ENCODE measurements around the gene KCNA2. TPM values are rescaled to one million over a fixed set of nuclear protein-coding genes. Genes with fewer than 3 reads are reported as not detected.
A peak's percentile ranks its signal among the peaks of the same experiment; 100 is the strongest.

Gene KCNA2
- total RNA-seq (1 to 10 TPM; 1.0 to 1.8 TPM), polyA plus RNA-seq (under 1 TPM; 0.13 to 0.69 TPM)
- long read RNA-seq, donor 1, result 0 reads
- long read RNA-seq, donor 2, result 0 reads

DNA sequence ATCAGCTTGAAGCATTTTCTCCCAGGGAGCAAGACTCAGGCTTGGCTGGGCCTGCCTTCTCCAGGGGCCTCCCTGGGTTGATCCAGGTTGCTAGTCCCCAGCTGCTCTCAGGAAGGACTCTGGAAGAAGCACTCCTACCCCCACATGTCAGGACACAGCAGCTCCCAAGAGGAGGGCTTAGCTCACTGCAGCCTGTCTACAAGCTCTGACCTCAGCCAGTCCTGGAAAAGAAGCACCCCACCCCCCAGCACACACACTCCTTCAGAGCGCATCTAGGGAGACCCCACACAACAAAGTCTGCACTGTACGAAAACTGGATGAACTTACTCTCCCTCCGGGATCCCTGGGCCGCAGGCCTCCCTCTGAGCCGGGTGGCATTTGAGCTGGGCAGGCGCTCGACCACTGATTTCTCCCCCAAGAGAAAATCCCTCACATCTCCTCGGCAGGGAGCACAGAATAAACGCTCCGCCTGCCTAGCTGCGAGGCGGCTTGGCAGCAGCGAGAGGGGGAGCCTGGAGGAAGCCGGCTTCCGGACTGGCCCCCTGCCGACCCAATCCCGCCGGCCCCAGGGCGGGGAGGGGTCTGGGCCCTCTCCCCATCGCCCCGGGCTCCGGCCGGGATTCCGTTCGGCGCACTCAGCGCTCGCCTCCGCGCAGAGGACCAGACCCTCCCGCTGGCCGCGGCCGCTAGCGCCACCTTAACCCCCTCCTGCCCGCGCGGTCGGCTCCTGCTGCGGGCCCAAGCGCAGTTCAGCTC, at the start of gene KCNA2:
KCNA2 (minus strand) TSS at position 458 of the 756 bp plus-strand sequence. CDS start 1,576 bp downstream, outside the sequence.
- Histone ChIP-seq H3K4me3 (ENCODE audit: low read length in 2 of 2) (peak within 1 kb of the TSS; percentile 12 to 53), H3K4me1 (ENCODE audit: control insufficient read depth in 1 of 2, insufficient read depth in 2 of 2, low read length in 2 of 2) (no peaks in the 10 kb centered on the region), H3K27me3 (ENCODE audit: control insufficient read depth in 1 of 2, insufficient read depth in 2 of 2, low read length in 1 of 2) (no peaks in the 10 kb centered on the region), H3K27ac (ENCODE audit: low read depth in 1 of 2, low read length in 2 of 2) (peak within 1 kb of the TSS in 1 of 2 donors; percentile 46), H3K9me3 (ENCODE audit: control insufficient read depth, low read length) (no peaks in the 10 kb centered on the region), H3K36me3 (ENCODE audit: control insufficient read depth in 1 of 2, insufficient read depth in 2 of 2, low read length in 1 of 2) (no peaks in the 10 kb centered on the region)
- DNase-seq (peak in 1 of 2 donors; percentile 85), ATAC-seq (ENCODE audit: low FRiP score) (peak; percentile 80)
- 1% methylated on average over 32 to 41 of the region's 41 CpGs for WGBS, 2 donors
- intact Hi-C loops (cut with DNase I), result no loop called here

GRCh38 chr1:110650609-110651008, 44.5 kb upstream of the KCNA2 start:
- Histone ChIP-seq H3K36me3 (ENCODE audit: control insufficient read depth in 1 of 2, insufficient read depth in 2 of 2, low read length in 1 of 2) (no peaks in the 10 kb centered on the region), H3K9me3 (ENCODE audit: control insufficient read depth, low read length) (no peaks in the 10 kb centered on the region), H3K27me3 (ENCODE audit: control insufficient read depth in 1 of 2, insufficient read depth in 2 of 2, low read length in 1 of 2) (no peaks in the 10 kb centered on the region), H3K4me1 (ENCODE audit: control insufficient read depth in 1 of 2, insufficient read depth in 2 of 2, low read length in 2 of 2) (no peaks in the 10 kb centered on the region), H3K27ac (ENCODE audit: low read depth in 1 of 2, low read length in 2 of 2) (no peak overlapping the region), H3K4me3 (ENCODE audit: low read length in 2 of 2) (no peak overlapping the region)
- DNase-seq (no peak), ATAC-seq (ENCODE audit: low FRiP score) (no peak)
- WGBS, 2 donors, result 60 to 62% methylated on average over 2 of the region's 2 CpGs
- intact Hi-C loops (cut with DNase I), result no loop called here

GRCh38 chr1:110648417-110648816, 42.3 kb upstream of the KCNA2 start:
- no peak for DNase-seq
- H3K4me3 ChIP-seq (ENCODE audit: low read length in 2 of 2), result no peak overlapping the region
- no peaks in the 10 kb centered on the region for H3K9me3 ChIP-seq (ENCODE audit: control insufficient read depth, low read length)
- no peaks in the 10 kb centered on the region for H3K27me3 ChIP-seq (ENCODE audit: control insufficient read depth in 1 of 2, insufficient read depth in 2 of 2, low read length in 1 of 2)
- no peak for ATAC-seq (ENCODE audit: low FRiP score)
- H3K27ac ChIP-seq (ENCODE audit: low read depth in 1 of 2, low read length in 2 of 2), result no peak overlapping the region
- no peaks in the 10 kb centered on the region for H3K36me3 ChIP-seq (ENCODE audit: control insufficient read depth in 1 of 2, insufficient read depth in 2 of 2, low read length in 1 of 2)
- intact Hi-C loops (cut with DNase I), result no loop called here
- 69 to 78% methylated on average over 2 of the region's 2 CpGs for WGBS, 2 donors
- H3K4me1 ChIP-seq (ENCODE audit: control insufficient read depth in 1 of 2, insufficient read depth in 2 of 2, low read length in 2 of 2), result no peaks in the 10 kb centered on the region

GRCh38 chr1:110647254-110647891, 41.2 kb upstream of the KCNA2 start:
- no peaks in the 10 kb centered on the region for H3K4me1 ChIP-seq (ENCODE audit: control insufficient read depth in 1 of 2, insufficient read depth in 2 of 2, low read length in 2 of 2)
- intact Hi-C loops (cut with DNase I), result no loop called here
- H3K36me3 ChIP-seq (ENCODE audit: control insufficient read depth in 1 of 2, insufficient read depth in 2 of 2, low read length in 1 of 2), result no peaks in the 10 kb centered on the region
- no peak overlapping the region for H3K4me3 ChIP-seq (ENCODE audit: low read length in 2 of 2)
- ATAC-seq (ENCODE audit: low FRiP score) (peak; percentile 52), DNase-seq (no peak)
- H3K27me3 ChIP-seq (ENCODE audit: control insufficient read depth in 1 of 2, insufficient read depth in 2 of 2, low read length in 1 of 2), result no peaks in the 10 kb centered on the region
- WGBS, 2 donors, result 23 to 26% methylated on average over 5 of the region's 5 CpGs
- no peak overlapping the region for H3K27ac ChIP-seq (ENCODE audit: low read depth in 1 of 2, low read length in 2 of 2)
- H3K9me3 ChIP-seq (ENCODE audit: control insufficient read depth, low read length), result no peaks in the 10 kb centered on the region

DNA sequence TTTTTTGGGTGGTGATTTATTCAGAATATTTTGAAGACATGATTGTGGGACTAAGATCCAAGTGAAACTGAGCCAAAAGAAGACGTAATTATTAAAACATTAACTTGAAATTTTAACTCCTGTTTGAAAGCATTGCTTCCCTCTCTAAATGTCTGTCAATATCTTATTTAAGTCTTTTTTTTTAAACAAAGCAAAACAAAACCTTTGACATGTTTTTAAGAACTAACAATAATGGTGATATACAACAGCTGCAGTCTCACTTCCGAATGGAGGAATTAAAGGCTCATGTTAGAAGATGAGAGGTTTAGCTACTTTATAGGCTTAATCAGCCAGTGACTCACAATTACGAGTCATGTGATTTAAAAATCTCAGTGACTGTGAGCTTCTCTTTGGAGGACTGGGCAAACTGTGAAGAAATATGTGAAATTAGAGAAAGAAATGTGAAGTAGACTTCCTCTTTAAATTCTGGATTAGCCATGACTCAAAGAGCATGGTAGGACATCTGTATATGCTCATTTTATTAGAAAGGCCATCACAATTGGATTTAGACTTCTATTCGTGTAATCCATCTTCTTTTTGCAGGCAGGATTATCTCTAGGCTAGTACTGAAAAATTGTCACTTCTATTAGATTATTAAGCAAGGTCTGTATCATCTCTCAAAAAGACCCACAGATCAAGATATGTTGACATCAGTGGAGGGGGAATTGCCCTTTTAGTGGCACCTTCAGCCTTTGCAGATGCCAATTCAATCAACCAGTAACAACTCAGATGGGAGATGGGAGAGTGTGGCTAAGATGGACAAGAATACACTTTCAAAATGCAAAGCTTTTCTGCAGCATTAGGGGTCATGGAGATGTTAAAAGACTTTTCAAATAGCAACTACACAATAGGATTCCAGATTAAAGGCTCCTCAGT, 39.9 kb upstream of the KCNA2 start:
- H3K4me3 ChIP-seq (ENCODE audit: low read length in 2 of 2), result no peak overlapping the region
- intact Hi-C loops (cut with DNase I), result no loop called here
- H3K9me3 ChIP-seq (ENCODE audit: control insufficient read depth, low read length), result no peaks in the 10 kb centered on the region
- H3K27ac ChIP-seq (ENCODE audit: low read depth in 1 of 2, low read length in 2 of 2), result no peak overlapping the region
- WGBS, 2 donors, result 39 to 43% methylated on average over 4 of the region's 4 CpGs
- no peaks in the 10 kb centered on the region for H3K36me3 ChIP-seq (ENCODE audit: control insufficient read depth in 1 of 2, insufficient read depth in 2 of 2, low read length in 1 of 2)
- no peaks in the 10 kb centered on the region for H3K4me1 ChIP-seq (ENCODE audit: control insufficient read depth in 1 of 2, insufficient read depth in 2 of 2, low read length in 2 of 2)
- DNase-seq (no peak), ATAC-seq (ENCODE audit: low FRiP score) (no peak)
- no peaks in the 10 kb centered on the region for H3K27me3 ChIP-seq (ENCODE audit: control insufficient read depth in 1 of 2, insufficient read depth in 2 of 2, low read length in 1 of 2)

- Histone ChIP-seq H3K4me3 (ENCODE audit: low read length in 2 of 2) (no peak overlapping the region), H3K36me3 (ENCODE audit: control insufficient read depth in 1 of 2, insufficient read depth in 2 of 2, low read length in 1 of 2) (no peaks in the 10 kb centered on the region), H3K27me3 (ENCODE audit: control insufficient read depth in 1 of 2, insufficient read depth in 2 of 2, low read length in 1 of 2) (no peaks in the 10 kb centered on the region), H3K4me1 (ENCODE audit: control insufficient read depth in 1 of 2, insufficient read depth in 2 of 2, low read length in 2 of 2) (no peaks in the 10 kb centered on the region), H3K9me3 (ENCODE audit: control insufficient read depth, low read length) (no peaks in the 10 kb centered on the region), H3K27ac (ENCODE audit: low read depth in 1 of 2, low read length in 2 of 2) (no peak overlapping the region)
- DNase-seq (no peak), ATAC-seq (ENCODE audit: low FRiP score) (no peak)
- intact Hi-C loops (cut with DNase I), result no loop called here
Measured at GRCh38 chr1:110645211-110645610, 39.1 kb upstream of the KCNA2 start.

- Histone ChIP-seq H3K27ac (ENCODE audit: low read depth in 1 of 2, low read length in 2 of 2) (no peak overlapping the region), H3K4me3 (ENCODE audit: low read length in 2 of 2) (no peak overlapping the region), H3K4me1 (ENCODE audit: control insufficient read depth in 1 of 2, insufficient read depth in 2 of 2, low read length in 2 of 2) (no peaks in the 10 kb centered on the region), H3K9me3 (ENCODE audit: control insufficient read depth, low read length) (no peaks in the 10 kb centered on the region), H3K27me3 (ENCODE audit: control insufficient read depth in 1 of 2, insufficient read depth in 2 of 2, low read length in 1 of 2) (no peaks in the 10 kb centered on the region), H3K36me3 (ENCODE audit: control insufficient read depth in 1 of 2, insufficient read depth in 2 of 2, low read length in 1 of 2) (no peaks in the 10 kb centered on the region)
- DNase-seq, result no peak
- no peak for ATAC-seq (ENCODE audit: low FRiP score)
- intact Hi-C loops (cut with DNase I), result no loop called here
- 11 to 18% methylated on average over 4 of the region's 4 CpGs for WGBS, 2 donors
Measured at GRCh38 chr1:110643879-110644472, 37.8 kb upstream of the KCNA2 start.

DNA sequence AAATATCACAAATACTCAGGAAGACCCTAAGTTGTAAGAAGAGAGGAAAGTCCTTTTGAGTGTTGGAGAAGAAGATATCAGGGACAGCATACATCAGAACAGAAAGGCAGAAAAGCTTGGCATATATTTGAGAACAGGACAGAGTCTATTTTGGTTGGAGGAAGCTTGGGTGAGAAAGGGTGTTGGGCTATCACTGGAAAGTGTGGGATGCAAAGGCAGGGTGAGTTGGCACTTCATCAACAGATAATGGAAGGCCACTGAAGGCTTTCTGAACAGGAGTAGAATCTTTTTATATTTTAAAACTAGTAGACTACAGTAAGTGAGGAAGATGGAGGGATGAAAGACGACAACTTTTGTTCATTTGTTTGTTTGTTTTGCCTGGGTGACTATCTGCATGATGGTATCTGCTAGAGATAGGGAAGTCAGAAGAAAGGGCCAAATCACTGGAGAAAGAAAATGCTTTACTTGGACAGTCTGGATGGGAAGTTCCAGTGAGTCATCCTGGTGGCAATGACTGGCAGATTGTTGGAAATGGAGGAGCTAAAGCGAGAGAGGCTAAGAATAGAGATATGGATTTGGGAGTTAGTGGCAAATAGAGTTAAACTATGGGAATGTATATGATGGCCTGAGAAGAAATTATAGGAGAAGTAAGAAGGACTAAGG, 33.7 kb upstream of the KCNA2 start:
- 4 to 10% methylated on average over 2 of the region's 2 CpGs for WGBS, 2 donors
- H3K4me1 ChIP-seq (ENCODE audit: control insufficient read depth in 1 of 2, insufficient read depth in 2 of 2, low read length in 2 of 2), result no peaks in the 10 kb centered on the region
- no peak for DNase-seq
- H3K27ac ChIP-seq (ENCODE audit: low read depth in 1 of 2, low read length in 2 of 2), result no peak overlapping the region
- no peak overlapping the region for H3K4me3 ChIP-seq (ENCODE audit: low read length in 2 of 2)
- H3K27me3 ChIP-seq (ENCODE audit: control insufficient read depth in 1 of 2, insufficient read depth in 2 of 2, low read length in 1 of 2), result no peaks in the 10 kb centered on the region
- intact Hi-C loops (cut with DNase I), result no loop called here
- H3K9me3 ChIP-seq (ENCODE audit: control insufficient read depth, low read length), result no peaks in the 10 kb centered on the region
- ATAC-seq (ENCODE audit: low FRiP score), result no peak
- no peaks in the 10 kb centered on the region for H3K36me3 ChIP-seq (ENCODE audit: control insufficient read depth in 1 of 2, insufficient read depth in 2 of 2, low read length in 1 of 2)
